Stimulated activated CD4-positive, alpha-beta T cell treated with anti-CD3 and anti-CD28 coated beads, Interleukin-12 subunit alpha, Interleukin-12 subunit beta, amount 100 ng/mL, for 48 hours (primary cell): Measurements from ENCODE around the gene PDIA5.

Experiments used
- DNase-seq, 3 donors: peaks; one replicate each; pipeline ENCODE4 v3.0.0-alpha.2; 2020; ENCODE audit warnings: low read depth in 2 of 3, low spot score in 1 of 3

The PDIA5 gene

DNA sequence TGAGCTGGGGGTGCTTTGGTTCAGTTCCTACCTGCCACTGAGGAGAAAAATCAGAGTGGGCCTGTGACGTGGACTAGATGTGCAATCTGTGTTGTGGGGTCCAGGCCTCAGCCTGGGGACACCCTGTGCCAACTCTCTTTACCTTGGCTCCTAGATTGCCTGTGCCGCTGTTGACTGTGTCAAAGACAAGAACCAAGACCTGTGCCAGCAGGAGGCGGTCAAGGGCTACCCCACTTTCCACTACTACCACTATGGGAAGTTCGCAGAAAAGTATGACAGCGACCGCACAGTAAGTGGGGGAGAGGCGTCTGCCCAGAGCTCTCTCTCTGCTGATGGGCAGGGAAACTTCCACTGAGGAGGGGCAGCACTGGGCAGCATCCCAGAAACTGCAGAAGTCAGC lies 94.3 kb downstream of the PDIA5 start:
- DNase-seq, result no peak

DNA sequence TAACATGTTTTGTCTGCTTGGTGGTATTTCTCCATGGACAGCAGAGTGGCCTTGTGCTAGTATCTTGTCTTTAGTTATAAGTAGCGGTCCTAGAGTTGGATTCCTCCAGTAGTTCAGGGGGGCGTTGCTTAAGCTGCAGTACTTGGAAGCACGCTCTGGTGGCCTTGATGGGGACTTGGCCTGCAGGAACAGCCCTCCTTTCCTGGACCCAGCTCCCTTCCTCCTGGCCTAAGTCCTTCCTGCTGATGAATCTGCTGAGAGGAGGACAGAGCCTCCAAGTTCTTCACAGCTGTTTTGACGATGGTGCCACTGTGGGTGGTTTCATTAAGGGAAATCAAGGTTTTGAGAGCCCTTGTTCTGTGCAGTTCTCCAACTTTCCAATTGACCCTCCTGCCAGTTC lies 96.3 kb downstream of the PDIA5 start:
- no peak for DNase-seq

DNA sequence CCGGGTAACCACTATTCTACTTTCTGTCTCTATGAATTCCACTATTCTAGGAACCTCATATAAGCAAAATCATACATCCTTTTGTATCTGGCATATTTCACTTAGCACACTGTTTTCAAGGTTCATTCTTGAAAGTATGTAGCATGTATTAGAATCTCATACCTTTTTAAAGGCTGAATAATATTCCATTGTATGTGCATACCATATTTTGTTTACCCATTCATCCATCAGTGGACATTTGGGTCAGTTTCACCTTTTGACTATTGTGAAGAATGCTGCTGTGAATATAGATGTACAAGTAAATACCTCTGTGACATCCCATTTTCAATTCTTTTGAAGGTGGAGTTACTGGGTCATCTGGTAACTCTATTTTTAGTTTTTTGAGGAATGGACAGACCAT lies 98.3 kb downstream of the PDIA5 start:
- no peak for DNase-seq

DNA sequence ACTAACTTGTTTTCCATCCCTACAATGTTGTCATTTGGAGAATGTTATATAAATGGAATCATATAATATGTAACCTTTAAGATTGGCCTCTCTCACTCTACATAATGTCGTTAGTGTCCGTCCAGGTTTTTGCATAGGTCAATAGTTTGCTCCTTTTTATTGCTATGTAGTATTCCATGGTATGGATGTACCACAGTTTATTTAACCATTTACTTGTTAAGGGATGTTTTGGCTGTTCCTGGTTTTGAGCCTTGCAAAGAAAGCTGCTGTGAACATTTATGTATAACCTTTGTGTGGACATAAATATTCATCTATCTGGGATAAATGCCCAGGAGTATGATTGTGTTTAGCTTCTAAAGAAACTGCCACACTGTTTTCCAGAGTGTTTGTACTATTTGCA lies 100.9 kb downstream of the PDIA5 start:
- no peak for DNase-seq

DNA sequence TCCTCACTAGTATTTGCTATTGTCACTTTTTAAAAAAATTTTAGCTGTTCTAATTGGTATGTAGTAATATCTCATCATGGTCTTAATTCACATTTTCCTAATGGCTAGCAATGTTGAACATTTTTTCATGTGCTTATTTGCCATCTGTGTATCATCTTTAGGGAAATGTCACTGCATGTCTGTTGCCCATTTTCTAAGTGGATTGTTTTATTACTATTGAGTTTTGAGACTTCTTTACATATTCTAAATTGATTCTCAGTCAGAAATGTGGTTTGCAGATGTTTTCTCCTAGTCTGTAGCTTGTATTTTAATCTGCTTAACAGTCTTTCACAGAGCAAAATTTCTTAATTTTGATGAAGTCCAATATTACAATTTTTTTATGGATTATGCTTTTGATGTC lies 101.3 kb downstream of the PDIA5 start:
- DNase-seq, result no peak

DNA sequence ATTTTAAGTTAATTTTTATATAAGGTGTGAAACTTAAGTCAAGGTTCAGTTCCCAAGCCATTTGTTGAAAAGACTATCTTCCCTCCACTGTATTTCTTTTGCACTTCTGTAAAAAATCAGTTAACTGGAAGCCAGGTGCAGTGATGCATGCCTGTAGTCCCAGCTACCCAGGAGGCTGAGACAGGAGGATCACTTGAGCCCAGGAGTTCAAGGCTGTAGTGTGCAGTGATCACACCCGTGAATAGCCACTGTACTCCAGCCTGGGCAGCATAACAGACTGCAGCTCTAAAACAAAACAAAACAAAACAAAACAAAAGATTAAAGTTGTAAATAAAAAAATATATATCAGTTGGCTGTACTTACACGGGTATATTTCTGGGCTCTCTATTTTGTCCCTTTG lies 101.8 kb downstream of the PDIA5 start:
- no peak for DNase-seq

DNA sequence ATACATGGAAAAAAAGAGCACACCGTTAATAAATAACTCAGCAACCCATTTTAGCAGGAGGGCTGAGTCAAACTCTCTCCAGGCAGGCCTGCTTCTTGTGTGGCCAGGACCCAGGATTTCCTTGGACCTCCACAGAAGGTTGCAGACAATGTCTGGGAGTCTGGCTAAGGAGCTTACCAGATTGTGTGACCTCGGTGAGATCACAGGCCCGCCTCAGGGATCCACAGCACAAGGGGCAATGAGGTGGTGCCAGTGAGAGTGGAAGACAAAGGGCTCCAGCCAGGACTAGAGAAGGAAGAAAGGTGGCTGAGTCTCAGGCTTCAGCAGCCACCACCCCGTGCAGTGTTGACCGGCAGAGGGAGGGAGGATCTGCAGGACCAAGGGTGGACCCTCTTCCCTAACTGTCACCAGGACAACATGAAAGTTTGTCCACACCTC lies 102.7 kb downstream of the PDIA5 start:
- no peak for DNase-seq

DNA sequence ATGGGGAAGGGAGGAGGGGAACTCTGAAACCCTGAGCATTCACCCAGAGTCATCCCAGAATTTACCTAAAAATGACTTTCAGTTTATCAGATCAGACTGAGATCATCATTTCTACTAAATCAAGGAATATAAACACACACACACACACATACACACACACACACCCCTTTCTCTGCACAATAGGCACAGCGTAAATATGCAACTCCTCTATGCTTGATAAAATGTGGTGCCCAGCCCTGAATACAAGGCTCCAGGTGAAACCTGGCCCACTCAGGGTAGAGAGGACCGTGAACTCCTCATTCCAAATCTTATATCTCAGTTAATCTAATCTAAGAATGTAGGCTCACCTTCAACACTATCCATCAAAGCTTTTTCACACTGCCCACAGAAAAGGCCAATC lies 103.1 kb downstream of the PDIA5 start:
- DNase-seq, result no peak

DNA sequence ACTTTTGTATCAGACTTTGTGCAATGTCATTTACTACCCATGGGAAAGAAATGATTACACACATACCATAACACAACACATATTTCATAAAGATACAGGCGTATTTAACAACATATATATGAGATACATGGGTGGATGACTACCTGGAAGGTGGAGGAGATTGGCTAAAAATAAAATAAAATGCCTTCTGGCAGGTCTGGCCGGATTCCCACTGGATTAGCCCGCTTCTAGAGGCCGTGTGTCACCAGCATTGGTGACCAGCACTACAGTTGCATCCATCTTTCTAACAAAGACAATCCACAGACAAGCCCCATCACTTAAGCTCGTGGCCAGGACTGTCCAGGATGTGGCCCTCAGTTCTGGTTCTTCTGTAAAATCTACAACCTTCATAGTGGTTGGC lies 114.0 kb downstream of the PDIA5 start:
- DNase-seq, result no peak

DNA sequence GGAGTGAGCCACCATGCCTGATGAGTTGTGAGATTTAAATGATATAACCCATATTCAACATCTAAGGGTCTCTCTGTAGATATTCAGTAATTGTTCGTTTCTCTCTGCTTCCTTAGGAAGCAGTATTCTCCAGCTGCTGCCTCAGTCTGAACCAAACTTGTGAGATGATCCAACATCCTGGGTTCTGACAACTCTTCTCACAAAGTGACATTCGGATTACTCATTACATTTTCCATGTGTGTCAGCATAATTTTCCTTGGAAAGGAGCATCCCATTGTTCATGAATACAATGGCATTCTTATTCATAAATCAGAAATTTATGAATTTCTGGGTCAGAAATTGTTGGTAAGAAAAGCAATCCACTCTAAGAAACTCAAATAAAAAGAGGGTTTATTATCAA lies 119.9 kb downstream of the PDIA5 start:
- DNase-seq, result no peak

DNA sequence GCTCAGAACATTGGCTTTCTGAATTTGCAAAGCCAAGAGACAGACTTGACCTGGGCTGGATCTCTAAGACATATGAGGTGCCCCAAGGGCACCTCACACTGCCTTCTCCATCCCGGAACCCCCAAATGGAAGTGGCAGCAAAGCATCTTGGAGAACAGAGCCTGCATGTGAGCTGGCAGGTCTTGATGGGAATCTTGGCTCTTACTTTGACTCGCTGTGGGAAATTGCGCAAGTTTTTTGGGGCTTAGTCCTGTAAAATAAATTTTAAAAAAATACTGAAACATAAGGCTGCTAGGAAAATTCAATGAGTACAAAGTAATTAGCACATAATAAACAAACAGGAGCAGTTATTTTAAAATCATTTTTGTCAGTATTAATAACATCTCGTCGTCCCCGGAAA lies 121.2 kb downstream of the PDIA5 start:
- no peak for DNase-seq

DNA sequence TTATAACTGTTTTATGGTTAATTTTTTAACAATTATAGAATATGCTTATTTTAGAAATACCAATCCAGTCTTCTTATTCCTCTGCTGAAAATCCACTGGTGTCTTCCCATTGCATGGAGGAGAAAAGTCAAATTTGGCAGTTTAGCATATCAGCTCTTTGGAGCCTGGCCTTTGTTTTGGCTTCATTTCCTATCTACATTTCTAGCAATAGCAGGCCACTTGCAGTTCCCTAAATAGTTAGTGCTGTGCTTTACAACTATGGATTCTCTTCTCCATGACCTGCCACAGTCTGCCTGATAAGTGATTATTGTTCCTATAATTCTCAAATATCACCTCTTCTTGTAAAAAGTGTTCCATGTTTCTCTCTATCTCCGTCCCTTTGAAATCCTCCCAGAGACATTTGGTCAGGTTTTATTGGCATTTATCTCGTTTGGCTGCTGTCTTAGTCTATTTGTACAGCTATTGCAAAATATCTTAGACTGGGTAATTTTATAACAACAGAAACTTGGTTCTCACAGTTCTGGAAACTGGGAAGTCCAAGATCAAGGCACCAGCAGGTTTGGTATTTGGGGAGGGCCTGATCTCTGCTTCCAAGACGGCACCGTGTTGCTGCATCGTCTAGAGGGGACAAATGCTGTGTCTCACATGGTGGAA lies 126.8 kb downstream of the PDIA5 start:
- DNase-seq, result no peak

DNA sequence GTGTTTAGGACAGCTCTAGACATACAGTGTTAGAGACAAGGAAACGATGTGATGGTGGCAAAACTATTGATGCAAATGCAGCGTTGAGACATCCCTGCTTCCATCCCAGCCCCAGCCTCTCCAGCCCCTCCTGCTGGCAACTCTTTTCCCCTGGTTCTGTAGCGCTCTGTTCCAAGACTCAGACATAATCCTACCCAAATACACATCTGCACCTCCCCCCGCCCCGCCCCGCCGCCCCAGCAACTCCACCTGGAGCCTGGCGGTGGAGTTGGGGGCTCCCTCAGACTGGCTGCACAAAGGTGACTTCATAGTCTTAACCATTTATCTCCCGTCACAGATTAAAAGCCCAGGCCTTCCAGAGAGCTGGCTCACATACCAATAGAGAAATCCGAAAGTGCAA lies 127.7 kb downstream of the PDIA5 start:
- no peak for DNase-seq

DNA sequence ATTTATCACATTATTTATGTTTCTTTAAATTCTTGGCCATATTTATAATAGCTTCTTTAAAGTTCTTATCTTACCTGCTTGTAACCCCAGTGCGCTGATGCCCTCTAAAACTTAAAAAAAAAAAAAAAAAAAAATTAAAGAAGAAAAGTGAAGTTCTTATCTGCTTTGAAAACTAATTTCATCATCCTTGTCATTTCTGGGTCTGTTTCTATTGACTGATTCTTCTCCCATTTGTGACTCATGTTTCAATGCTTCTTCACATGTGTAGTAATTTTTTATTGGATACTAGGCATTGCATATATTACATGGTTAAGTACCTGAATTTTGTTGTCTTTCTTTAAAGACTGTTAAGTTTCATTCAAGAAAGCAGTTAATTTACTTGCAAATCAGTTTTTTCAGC lies 131.5 kb downstream of the PDIA5 start:
- no peak for DNase-seq

DNA sequence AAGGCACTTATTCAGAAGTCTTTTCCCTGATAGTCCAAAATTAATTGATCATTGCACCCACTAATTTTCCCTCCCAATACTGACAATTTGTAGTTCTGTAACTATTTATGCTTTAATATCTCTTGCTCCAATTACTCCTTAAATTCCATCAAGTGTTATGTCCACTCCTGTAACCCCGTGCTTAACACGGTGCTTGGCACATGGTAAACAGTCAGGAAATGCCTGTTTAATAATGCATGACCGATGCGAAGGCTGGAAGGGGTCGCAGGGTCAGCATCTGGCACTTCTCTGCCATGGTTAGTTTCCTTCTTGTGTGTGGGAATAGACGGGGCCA lies 134.4 kb downstream of the PDIA5 start:
- DNase-seq, result no peak

DNA sequence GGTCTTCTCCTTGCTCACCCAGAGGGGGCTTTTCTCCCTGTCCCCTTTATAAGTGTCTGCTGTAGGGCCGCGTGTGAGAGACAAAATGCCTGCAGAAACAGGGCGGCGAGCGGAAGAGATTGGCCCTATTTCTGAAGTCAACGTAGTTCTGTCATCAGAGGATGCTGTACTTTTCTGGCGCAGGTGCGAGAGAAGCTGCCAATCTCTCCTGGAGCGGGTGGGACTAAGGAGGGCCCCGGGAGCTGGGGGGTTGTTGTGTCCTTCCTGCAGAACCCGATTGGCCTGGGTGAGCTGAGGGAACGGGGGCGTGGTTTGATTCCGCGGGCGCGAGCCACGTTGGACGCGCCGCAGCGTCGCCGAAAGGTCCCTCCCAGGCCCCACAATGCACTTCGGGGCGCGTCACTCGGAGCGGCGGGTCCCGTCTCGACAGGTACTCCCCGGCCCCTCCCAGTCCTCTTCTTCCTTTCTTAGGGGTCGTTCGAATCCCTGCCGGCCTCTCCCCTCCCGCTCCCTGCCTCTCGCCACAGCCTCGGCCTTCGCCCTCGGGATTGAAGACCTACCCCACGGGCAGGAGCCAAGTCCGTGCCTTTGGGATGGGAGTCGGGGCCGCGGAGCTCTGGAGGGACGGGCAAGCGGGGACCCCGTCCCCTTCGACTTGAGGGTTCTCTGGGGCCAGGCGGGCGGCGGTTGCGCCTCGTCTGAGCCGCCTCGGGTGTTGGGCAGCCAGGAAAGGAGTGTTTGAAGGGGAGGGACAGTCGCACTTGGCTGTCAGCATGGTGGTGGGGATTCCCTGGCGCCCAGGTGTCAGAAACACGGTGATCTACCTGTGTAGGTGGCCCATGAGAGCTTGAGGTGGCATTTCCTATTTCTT lies 135.0 kb downstream of the PDIA5 start, which contains the start of gene SEC22A:
SEC22A (plus strand) TSS at position 387 of the 871 bp plus-strand sequence. CDS start 7,275 bp downstream, outside the sequence.
- DNase-seq, result peak; percentile 88 to 94 (median 92)

DNA sequence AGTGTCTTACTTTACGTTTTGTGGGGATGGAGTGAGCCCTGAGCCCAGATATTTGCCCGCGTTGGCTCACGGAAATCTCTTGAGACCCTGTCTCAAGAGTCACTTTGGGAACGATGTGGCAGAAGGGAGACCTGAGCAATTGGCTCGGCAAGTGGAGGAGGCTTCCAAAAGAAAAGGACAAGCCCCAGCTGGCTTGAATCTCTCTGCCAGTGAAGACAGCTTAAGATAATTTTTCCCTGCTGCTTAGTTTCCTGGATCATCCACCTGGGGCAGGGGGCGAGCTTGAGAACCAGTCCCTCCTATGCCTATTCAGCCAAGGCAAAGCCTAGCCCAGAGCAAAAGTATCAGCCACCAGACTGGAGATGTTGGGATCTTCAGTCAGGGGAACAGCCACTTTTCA lies 135.6 kb downstream of the PDIA5 start:
- no peak for DNase-seq
